Astrocyte of the spinal cord (primary cell): Measurements from ENCODE around the gene LTB4R2.

Experiments
- DNase-seq: peaks from one replicate; pipeline ENCODE4 v3.0.0; 2011; ENCODE audit warnings: low read depth, low spot score
- H3K4me3 ChIP-seq: 2 replicates; pipeline ENCODE4 v1.5.1; 2011; ENCODE audit warnings: low read depth, mild to moderate bottlenecking, low read length, moderate library complexity
- in situ Hi-C: cut with HindIII; loops from 2 replicates; pipeline ENCODE4 v1.10.0; 2017; ENCODE audit warnings: low sequenced_read_pairs
- TF ChIP-seq, protein P1 (sequence below): IDR thresholded peaks from 2 replicates; pipeline ENCODE4 v1.5.1; 2012; ENCODE audit warnings: low read depth, mild to moderate bottlenecking, low read length, inconsistent platforms

LTB4R2 gene, protein sequence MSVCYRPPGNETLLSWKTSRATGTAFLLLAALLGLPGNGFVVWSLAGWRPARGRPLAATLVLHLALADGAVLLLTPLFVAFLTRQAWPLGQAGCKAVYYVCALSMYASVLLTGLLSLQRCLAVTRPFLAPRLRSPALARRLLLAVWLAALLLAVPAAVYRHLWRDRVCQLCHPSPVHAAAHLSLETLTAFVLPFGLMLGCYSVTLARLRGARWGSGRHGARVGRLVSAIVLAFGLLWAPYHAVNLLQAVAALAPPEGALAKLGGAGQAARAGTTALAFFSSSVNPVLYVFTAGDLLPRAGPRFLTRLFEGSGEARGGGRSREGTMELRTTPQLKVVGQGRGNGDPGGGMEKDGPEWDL

DNA sequence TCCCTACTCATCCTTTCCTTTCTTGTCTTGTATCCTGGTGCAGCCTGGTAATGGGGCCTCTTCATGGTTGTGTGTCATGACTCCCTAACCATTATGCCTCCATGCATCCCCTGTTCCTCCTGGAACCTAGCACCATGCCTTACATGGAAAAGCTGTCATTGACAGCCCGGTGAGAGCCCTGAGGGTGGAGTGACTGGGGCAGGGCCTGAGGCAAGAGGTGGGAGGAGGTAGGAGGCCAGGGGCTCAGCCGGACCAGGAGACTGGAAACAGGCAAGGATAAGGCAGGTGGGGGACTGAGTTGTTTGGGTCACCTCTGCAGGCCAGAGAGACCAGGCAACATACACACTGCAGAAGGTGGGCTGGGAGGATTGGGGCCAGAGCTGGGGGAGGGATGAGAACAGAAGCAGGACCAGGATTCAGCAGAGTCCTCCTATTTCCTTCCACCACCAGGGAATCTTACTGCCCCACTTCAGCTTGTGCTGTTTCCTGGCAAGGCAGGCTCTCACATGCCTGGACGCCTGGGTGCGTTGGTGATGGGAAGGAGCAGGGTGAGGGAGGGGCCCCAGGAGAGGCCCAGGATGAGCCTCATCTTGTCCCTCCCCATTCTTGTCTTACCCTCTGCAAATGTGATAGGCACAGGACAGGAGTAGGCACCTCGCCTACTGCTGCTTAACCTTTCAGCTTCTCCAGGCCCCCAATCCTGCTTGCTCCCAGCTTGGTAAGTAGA lies at the start of gene LTB4R2:
LTB4R2 (plus strand) TSS at position 603 of the 727 bp plus-strand sequence. CDS start 525 bp downstream, outside the sequence.
- H3K4me3 ChIP-seq: no peak within 1 kb of the TSS
- DNase-seq: no peak
- in situ Hi-C loops: no loop called here
- TF ChIP-seq, protein P1, sequence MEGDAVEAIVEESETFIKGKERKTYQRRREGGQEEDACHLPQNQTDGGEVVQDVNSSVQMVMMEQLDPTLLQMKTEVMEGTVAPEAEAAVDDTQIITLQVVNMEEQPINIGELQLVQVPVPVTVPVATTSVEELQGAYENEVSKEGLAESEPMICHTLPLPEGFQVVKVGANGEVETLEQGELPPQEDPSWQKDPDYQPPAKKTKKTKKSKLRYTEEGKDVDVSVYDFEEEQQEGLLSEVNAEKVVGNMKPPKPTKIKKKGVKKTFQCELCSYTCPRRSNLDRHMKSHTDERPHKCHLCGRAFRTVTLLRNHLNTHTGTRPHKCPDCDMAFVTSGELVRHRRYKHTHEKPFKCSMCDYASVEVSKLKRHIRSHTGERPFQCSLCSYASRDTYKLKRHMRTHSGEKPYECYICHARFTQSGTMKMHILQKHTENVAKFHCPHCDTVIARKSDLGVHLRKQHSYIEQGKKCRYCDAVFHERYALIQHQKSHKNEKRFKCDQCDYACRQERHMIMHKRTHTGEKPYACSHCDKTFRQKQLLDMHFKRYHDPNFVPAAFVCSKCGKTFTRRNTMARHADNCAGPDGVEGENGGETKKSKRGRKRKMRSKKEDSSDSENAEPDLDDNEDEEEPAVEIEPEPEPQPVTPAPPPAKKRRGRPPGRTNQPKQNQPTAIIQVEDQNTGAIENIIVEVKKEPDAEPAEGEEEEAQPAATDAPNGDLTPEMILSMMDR: no peak

DNA sequence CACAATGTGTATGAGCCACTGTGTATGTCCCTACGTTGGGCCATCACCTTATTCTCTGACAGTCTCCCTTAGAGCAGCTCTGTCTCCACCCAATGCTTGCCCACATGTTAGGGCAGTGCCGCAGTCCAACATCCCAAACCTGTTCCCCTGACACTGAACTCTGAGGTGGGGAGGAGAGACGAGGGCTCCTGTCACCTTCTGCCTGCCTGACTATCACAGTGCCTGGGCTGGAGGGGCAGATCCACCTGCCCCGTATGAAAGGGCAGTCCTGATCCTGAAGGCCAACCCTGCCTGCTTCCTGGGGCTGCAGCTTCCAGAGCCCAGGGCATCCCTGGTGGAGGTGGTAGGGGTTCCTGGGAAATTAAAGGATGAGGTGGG lies 49.2 kb upstream of the LTB4R2 start:
- in situ Hi-C loops: no loop called here
- TF ChIP-seq, protein P1: no peak
- no peak for DNase-seq

DNA sequence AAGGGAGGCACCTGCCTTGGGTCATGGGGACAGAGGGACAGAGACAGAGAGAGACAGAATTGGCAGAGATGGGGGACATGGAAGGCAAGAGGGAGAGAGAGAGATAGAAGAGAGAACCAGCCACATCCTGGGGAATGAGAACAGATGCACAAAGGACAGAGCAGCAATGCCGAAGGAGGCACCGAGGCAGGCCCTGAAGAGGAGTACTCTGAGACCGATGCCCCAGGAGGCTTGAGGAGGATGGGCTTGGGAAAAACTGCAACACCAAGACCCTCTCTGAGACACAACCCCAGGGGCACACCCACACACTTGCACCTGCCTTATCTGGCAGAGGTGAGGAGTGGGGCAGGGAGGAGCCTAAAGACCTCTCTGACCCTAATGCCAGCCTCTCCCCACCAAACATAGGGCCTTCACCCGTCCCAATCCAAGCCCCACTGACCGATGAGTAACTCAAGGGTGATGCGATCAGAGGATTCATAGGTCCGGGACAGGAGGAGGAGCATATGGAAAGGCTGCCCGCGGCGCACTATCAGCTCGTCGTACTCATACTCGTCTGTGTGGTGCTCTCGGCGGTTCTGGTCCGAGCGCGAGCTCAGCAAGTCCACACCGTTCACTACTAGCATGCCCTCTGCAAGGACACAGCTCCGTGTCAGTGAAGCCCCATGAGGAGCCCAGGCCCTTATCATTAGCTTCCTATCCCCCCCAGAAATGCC lies 48.5 kb upstream of the LTB4R2 start:
- TF ChIP-seq, protein P1: no peak
- DNase-seq: no peak
- in situ Hi-C loops: no loop called here
- no peak overlapping the region for H3K4me3 ChIP-seq

More for the DNA sequence above, 49.2 kb upstream of the LTB4R2 start:
- H3K4me3 ChIP-seq: no peak overlapping the region

DNA sequence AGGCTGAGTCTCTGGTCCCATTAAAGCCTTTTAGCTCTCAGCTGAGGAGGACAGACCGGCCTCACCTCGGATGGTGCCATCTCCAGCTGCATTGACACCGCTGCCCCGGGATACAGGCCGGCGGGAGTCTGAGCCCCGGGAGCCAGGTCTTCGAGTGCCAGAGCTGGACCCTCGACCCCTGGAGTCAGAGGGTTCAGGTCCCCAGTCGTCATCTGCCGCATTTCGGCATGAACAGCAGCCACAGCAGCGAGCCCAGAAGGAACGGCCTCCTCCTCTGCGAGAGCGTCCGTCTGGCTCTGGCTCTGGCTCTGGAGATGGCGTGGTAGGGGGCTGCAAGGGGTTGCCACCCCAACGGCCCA lies 48.0 kb upstream of the LTB4R2 start:
- no peak for DNase-seq
- no peak overlapping the region for H3K4me3 ChIP-seq
- in situ Hi-C loops: no loop called here
- TF ChIP-seq, protein P1: no peak

DNA sequence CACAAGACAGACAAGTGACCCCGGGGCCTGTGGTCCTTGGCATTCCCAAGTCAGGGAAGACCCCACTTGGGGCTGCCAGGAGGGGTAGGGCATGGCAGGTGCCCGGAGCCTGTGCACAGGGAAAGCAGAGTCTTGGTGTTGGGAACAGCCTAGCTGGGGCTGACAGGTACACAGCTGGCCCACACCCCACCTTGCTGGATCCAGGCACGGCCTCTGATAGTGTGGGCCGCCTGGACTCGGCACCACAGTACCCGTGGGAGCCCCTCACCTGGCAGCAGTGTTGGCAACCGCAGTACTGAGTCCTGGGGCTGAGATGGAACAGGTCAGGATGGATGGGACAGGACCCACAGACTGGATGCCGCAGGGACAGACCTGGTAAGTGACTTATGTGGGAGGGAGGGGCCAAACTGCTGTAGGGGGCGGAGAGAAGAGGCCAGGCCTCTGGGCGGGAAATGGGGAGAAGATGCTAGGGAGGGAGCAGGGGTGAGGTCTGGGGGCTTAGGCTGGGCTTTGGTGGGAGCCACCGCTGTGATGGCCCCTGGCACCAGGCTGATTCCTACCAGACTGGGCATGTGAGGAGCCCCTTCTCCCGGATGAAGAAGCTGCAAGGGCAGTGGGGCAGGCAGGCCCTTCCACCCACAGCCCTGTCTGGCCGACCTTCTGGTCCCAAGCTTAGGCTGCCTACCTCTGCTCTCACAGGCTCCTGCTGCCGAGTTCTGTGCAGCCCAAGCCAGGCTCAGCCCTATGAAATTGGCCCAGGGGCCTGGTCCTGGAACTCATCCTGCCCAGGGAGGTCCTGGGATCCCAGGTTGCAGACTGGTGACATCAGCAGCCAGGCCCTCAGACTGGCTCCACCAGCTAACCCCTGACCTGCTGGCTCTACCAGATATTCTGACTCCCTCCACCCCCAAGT lies 46.9 kb upstream of the LTB4R2 start, which contains the start of gene TGM1:
TGM1 (minus strand) TSS at position 357 of the 913 bp plus-strand sequence. CDS start 825 bp downstream, outside the sequence.
- DNase-seq: no peak
- H3K4me3 ChIP-seq: no peak within 1 kb of the TSS
- TF ChIP-seq, protein P1: no peak
- in situ Hi-C loops: no loop called here
